Activated CD8-positive, alpha-beta T cell treated with anti-CD3 and anti-CD28 coated beads for 36 hours (primary cell): ENCODE measurements around the gene SLC16A7. TPM values are rescaled to one million over a fixed set of nuclear protein-coding genes. Genes with fewer than 3 reads are reported as not detected.

ENCODE experiments used
- ATAC-seq: fragments of 200-7000 bp; cut with Tn5 transposase; one replicate; pipeline ENCODE4 v1.10.0; 2021; ENCODE audit warnings: mild to moderate bottlenecking, moderate library complexity
- CTCF ChIA-PET: fragments of 350-600 bp; sonication (Branson Sonifier 250); formaldehyde crosslinking; loops from one replicate; lab custom pipeline; 2021; ENCODE audit warnings: antibody characterized with exemption; lab: Charles Lee
- POLR2A ChIA-PET: fragments of 350-600 bp; sonication (Branson Sonifier 250); formaldehyde crosslinking; loops from one replicate; lab custom pipeline; 2021; ENCODE audit warnings: antibody characterized with exemption; lab: Charles Lee
- DNase-seq: peaks from one replicate; pipeline ENCODE4 v3.0.0-alpha.2; 2020
- H3K27ac Mint-ChIP-seq: one replicate; pipeline ENCODE4 v1.8.0; 2021; ENCODE audit warnings: mild to moderate bottlenecking, mixed read lengths
- H3K27me3 Mint-ChIP-seq: one replicate; pipeline ENCODE4 v1.8.0; 2021; ENCODE audit warnings: mixed read lengths
- H3K36me3 Mint-ChIP-seq: one replicate; pipeline ENCODE4 v1.8.0; 2021; ENCODE audit warnings: low read depth, mixed read lengths
- H3K4me1 Mint-ChIP-seq: one replicate; pipeline ENCODE4 v1.8.0; 2021; ENCODE audit warnings: low read depth, mixed read lengths
- H3K4me3 Mint-ChIP-seq: one replicate; pipeline ENCODE4 v1.8.0; 2021; ENCODE audit warnings: mild to moderate bottlenecking, moderate library complexity, mixed read lengths
- H3K9me3 Mint-ChIP-seq: one replicate; pipeline ENCODE4 v1.8.0; 2021; ENCODE audit warnings: mixed read lengths
- intact Hi-C: fragments of 100-400 bp; cut with micrococcal nuclease; formaldehyde crosslinking; loops from one replicate; pipeline ENCODE4 v1.10.0; 2022
- total RNA-seq, 2 experiments: library from RNA; stranded (reverse); gene quantifications; one replicate each; pipeline ENCODE4 v1.2.3, GENCODE V29; 2021
- TF ChIP-seq, protein P1 (sequence below): fragments of 200-600 bp; IDR thresholded peaks from one replicate; pipeline ENCODE4 v1.8.0; 2022; ENCODE audit warnings: antibody characterized with exemption, mild to moderate bottlenecking

The SLC16A7 gene
- total RNA-seq, 2 experiments from 2014 or later: 21.0 to 21.4 TPM

DNA sequence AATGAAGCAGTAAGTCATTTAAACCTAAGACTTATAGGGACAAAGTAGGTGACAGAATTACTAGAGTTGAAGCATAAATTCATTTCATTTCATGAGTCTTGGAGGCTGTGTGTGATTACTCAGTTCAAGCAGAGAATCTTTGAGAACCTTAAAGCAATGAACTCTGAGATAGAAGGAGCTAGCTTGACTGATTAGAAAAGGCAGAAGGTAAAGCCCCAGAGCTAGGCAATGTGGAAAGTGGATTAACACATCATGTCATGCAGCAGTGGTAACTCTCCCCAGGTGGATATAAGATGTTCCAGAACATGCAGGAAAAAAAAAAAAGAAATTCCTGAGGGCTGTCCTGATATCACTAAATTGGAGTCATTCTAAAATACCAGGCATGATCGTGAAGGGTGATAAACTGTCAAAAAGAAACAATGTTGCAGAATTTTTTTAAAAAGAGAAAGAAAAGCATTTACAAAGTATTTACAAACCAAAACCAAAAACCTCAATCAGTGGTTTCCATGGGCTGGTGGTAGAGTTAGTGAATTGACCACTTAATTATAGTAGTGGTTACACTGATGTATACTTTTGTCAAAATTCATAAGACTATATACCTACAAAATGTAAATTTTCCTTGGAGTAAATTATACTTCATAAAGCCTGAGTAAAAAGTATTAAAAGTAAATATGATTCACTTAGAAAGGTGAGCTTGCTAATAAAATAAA lies 12.7 kb upstream of the SLC16A7 start:
- no peak overlapping the region for H3K27ac Mint-ChIP-seq
- intact Hi-C loops: no loop called here
- ATAC-seq: peak; percentile 75

DNA sequence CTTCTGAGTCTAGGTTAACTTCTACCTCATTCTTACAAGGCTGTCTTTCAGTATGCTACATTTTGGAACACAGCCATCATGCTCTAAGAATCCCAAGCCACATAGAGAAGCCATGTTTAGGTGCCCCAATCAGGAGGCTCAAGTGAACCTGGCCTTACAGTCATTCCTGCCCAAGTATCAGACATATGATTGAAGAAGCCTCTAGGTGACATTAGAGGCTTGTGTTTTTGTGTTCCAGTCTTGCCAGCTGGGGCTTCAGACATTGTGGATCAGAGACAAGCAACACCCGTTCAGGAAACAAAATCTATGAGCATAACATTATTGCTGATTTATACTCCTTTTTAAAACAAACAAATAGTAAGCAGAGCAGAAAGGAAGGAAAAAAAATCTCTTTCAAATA lies 8.1 kb upstream of the SLC16A7 start:
- no peak overlapping the region for H3K4me3 Mint-ChIP-seq
- ATAC-seq: no peak
- POLR2A ChIA-PET: interaction anchor here (1.7 kb wide), 1 partner anchor 8 kb away, joined by 7 read pairs; the partner anchor contains the start of gene SLC16A7
- H3K27me3 Mint-ChIP-seq: no peaks in the 10 kb centered on the region
- TF ChIP-seq, protein P1, sequence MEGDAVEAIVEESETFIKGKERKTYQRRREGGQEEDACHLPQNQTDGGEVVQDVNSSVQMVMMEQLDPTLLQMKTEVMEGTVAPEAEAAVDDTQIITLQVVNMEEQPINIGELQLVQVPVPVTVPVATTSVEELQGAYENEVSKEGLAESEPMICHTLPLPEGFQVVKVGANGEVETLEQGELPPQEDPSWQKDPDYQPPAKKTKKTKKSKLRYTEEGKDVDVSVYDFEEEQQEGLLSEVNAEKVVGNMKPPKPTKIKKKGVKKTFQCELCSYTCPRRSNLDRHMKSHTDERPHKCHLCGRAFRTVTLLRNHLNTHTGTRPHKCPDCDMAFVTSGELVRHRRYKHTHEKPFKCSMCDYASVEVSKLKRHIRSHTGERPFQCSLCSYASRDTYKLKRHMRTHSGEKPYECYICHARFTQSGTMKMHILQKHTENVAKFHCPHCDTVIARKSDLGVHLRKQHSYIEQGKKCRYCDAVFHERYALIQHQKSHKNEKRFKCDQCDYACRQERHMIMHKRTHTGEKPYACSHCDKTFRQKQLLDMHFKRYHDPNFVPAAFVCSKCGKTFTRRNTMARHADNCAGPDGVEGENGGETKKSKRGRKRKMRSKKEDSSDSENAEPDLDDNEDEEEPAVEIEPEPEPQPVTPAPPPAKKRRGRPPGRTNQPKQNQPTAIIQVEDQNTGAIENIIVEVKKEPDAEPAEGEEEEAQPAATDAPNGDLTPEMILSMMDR: no peak
- H3K27ac Mint-ChIP-seq: no peak overlapping the region
- H3K36me3 Mint-ChIP-seq: no peaks in the 10 kb centered on the region
- no peak for DNase-seq
- H3K9me3 Mint-ChIP-seq: no peaks in the 10 kb centered on the region
- H3K4me1 Mint-ChIP-seq: peaks cover 4% of the 10 kb centered on the region
- CTCF ChIA-PET: no interaction called here
- intact Hi-C loops: no loop called here

More for the DNA sequence above, 12.7 kb upstream of the SLC16A7 start:
- Mint-ChIP-seq H3K9me3 (peaks cover 2% of the 10 kb centered on the region), H3K36me3 (no peaks in the 10 kb centered on the region), H3K27me3 (no peaks in the 10 kb centered on the region), H3K4me1 (peaks cover 19% of the 10 kb centered on the region), H3K4me3 (no peak overlapping the region)
- ChIA-PET CTCF (interaction anchor here (1.8 kb wide), 1 partner anchor 8 kb away, joined by 6 read pairs; no protein-coding TSS in a partner anchor), POLR2A (interaction anchor here (1.8 kb wide), 1 partner anchor 15 kb away, joined by 4 read pairs; no protein-coding TSS in a partner anchor)
- TF ChIP-seq, protein P1: no peak
- DNase-seq: peak; percentile 21

DNA sequence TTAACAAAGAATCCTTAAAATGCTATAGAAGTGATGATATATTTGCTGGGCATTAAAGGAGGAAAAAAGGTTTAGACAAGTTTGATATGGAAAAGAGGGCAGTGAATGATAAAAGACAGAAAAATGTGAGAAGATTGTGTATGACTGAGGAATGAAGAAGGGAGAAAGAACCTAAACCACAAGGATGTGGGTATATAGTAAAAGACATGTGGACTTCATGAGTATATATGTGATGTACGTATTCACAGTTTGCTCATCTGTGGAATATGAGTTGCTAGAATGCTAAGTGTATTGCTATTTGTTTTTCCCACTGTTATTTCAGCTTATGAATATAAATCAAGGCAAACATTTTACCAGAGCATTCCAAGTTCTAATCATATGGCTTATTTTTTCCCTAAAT lies 2.1 kb upstream of the SLC16A7 start:
- Mint-ChIP-seq H3K4me3 (no peak overlapping the region), H3K9me3 (no peaks in the 10 kb centered on the region), H3K27me3 (no peaks in the 10 kb centered on the region), H3K27ac (no peak overlapping the region), H3K36me3 (peaks cover 14% of the 10 kb centered on the region), H3K4me1 (peaks cover 31% of the 10 kb centered on the region)
- ChIA-PET POLR2A (no interaction called here), CTCF (interaction anchor here (0.8 kb wide), 1 partner anchor 214 kb away, joined by 3 read pairs; no protein-coding TSS in a partner anchor)
- ATAC-seq: no peak
- TF ChIP-seq, protein P1: no peak
- intact Hi-C loops: loop anchor here (10.0 kb wide), 1 partner anchor 189 kb away; no protein-coding TSS in a partner anchor
- no peak for DNase-seq

DNA sequence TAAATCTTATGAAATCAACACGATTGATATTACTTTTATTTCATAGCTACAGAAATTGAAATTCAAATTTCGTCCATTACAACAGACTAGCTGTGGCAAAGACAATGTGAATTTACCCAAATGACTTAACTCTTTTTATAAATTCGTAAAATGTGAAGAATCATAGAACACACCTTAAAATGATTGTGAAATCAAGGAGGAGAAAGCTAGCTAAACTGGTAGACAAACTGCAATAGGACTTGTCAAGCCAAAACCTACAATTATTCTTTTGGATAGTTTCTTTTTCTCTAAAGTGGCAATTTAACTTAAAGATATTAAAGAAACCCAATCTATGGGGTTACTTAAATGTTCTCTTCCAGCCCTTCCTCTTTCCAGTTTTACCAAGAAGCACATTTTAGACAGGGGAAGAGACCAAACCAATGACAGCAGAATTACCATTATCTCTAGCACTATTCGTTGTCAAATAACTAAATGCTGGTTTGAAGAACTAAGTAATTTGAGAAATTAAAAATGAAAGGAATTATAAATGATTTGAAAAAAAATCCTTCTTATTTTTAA lies 807 bp upstream of the SLC16A7 start:
- peaks cover 43% of the 10 kb centered on the region for H3K4me1 Mint-ChIP-seq
- peak overlapping the region; percentile 85 for H3K4me3 Mint-ChIP-seq
- H3K9me3 Mint-ChIP-seq: no peaks in the 10 kb centered on the region
- ChIA-PET POLR2A (interaction anchor here (1.0 to 1.7 kb wide), 4 partner anchors 8 to 177 kb away, joined by 3 to 7 read pairs (median 5); no protein-coding TSS in a partner anchor), CTCF (interaction anchor here (0.8 to 1.5 kb wide), 2 partner anchors 172 to 191 kb away, joined by 3 read pairs; no protein-coding TSS in a partner anchor)
- ATAC-seq: no peak
- H3K27ac Mint-ChIP-seq: peak overlapping the region; percentile 98
- DNase-seq: no peak
- intact Hi-C loops: loop anchor here (10.0 kb wide), 1 partner anchor 190 kb away; no protein-coding TSS in a partner anchor
- H3K27me3 Mint-ChIP-seq: no peaks in the 10 kb centered on the region
- TF ChIP-seq, protein P1: no peak
- peaks cover 26% of the 10 kb centered on the region for H3K36me3 Mint-ChIP-seq
